K562 (cell line): ENCODE measurements around the gene ZSWIM3. TPM values are rescaled to one million over a fixed set of nuclear protein-coding genes. Genes with fewer than 3 reads are reported as not detected.

Source experiments
- ARID2 ChIP-seq: fragments of 450-650 bp; IDR thresholded peaks from 2 replicates; pipeline ENCODE4 v1.6.1; 2017; ENCODE audit warnings: antibody characterized with exemption, mild to moderate bottlenecking
- BRF1 ChIP-seq: IDR thresholded peaks from 3 replicates; pipeline ENCODE4 v1.6.1; 2011; ENCODE audit warnings: borderline replicate concordance, mild to moderate bottlenecking; ENCODE audit not compliant: insufficient read length; ENCODE audit errors: extremely low read depth
- DPF2 ChIP-seq: fragments of 450-650 bp; IDR thresholded peaks from 2 replicates; pipeline ENCODE4 v1.6.1; 2016
- GABPA ChIP-seq: fragments of 200-800 bp; sonication (Bioruptor generic); conservative IDR thresholded peaks from 2 replicates; pipeline ENCODE4 v1.6.1; 2016; ENCODE audit warnings: low read depth, missing genetic modification characterization, missing compliant biosample characterization
- MBD1 ChIP-seq: fragments of 250-450 bp; sonication (Bioruptor Pico); IDR thresholded peaks from 2 replicates; pipeline ENCODE4 v1.8.0; 2022; ENCODE audit warnings: inconsistent platforms
- PCBP1 ChIP-seq: fragments of 200-400 bp; formaldehyde crosslinking; IDR thresholded peaks from 2 replicates; pipeline ENCODE4 v1.6.1; 2018; ENCODE audit warnings: mild to moderate bottlenecking, low read depth, low read length; ENCODE audit not compliant: poor library complexity, severe bottlenecking
- PHF8 ChIP-seq: fragments of 200-600 bp; sonication (generic); IDR thresholded peaks from 2 replicates; pipeline ENCODE4 v1.6.1; 2012; ENCODE audit warnings: mixed run types, mild to moderate bottlenecking, inconsistent platforms, low read length, moderate library complexity, borderline replicate concordance
- PHTF2 ChIP-seq: fragments of 250-450 bp; sonication (Bioruptor Pico); IDR thresholded peaks from 2 replicates; pipeline ENCODE4 v1.5.0; 2021; ENCODE audit warnings: mild to moderate bottlenecking
- POLR3G ChIP-seq: IDR thresholded peaks from 2 replicates; pipeline ENCODE4 v1.6.1; 2011; ENCODE audit not compliant: insufficient read length, insufficient replicate concordance; ENCODE audit errors: extremely low read depth
- SOX6 ChIP-seq: fragments of 450-650 bp; IDR thresholded peaks from 2 replicates; pipeline ENCODE4 v1.6.1; 2014; ENCODE audit warnings: mild to moderate bottlenecking
- TAF7 ChIP-seq: fragments of 450-650 bp; IDR thresholded peaks from 2 replicates; pipeline ENCODE4 v1.6.1; 2016; ENCODE audit warnings: missing genetic modification characterization, missing compliant biosample characterization
- ZFP30 ChIP-seq: fragments of 250-450 bp; sonication (Bioruptor Pico); IDR thresholded peaks from 2 replicates; pipeline ENCODE4 v1.8.0; 2022; ENCODE audit warnings: moderate library complexity, mild to moderate bottlenecking, inconsistent platforms, borderline replicate concordance
- ZNF146 ChIP-seq: IDR thresholded peaks from one replicate; pipeline ENCODE4 v1.6.1; 2018; ENCODE audit warnings: missing compliant biosample characterization; ENCODE audit not compliant: unreplicated experiment
- polyA plus RNA-seq, 8 experiments: library from polyadenylated mRNA; depleted of rRNA in 4 of 8; stranded (reverse) in 5 of 8; unstranded in 3 of 8; fragments of >200 nt; fragmentation: Nextera tagmentation in 2 of 8; fragmentation: Illumina TruSeq in 1 of 8; extraction: Ambion mirVana in 2 of 8; extraction: Trizol in 1 of 8; gene quantifications; 2 replicates each; pipeline versions ENCODE4 v1.2.1 to v1.2.3, GENCODE V29; 2011 to 2014; ENCODE audit warnings: inconsistent platforms in 1 of 8, missing spikeins in 1 of 8
- total RNA-seq, 7 experiments: library from RNA; depleted of rRNA in 6 of 7; stranded (reverse); fragments of >200 nt in 6 of 7; fragmentation: Illumina TruSeq in 2 of 7; extraction: Trizol in 2 of 7; gene quantifications; 2 replicates each; pipeline versions ENCODE4 v1.2.1 to v1.2.3, GENCODE V29; 2011 to 2021; ENCODE audit warnings: low replicate concordance in 1 of 7
- TF ChIP-seq, protein P1 (sequence below): fragments of 450-650 bp; IDR thresholded peaks from 2 replicates; pipeline ENCODE4 v1.6.1; 2017; ENCODE audit warnings: antibody characterized with exemption
- TF ChIP-seq, protein P2 (sequence below): fragments of 200-800 bp; sonication (Bioruptor generic); IDR thresholded peaks from 2 replicates; pipeline ENCODE4 v1.6.1; 2016; ENCODE audit warnings: missing genetic modification characterization, missing compliant biosample characterization
- TF ChIP-seq, protein P3 (sequence below): fragments of 450-650 bp; formaldehyde crosslinking; conservative IDR thresholded peaks from 2 replicates; pipeline ENCODE4 v1.4.0; 2022; ENCODE audit warnings: mild to moderate bottlenecking, missing genetic modification characterization

Gene ZSWIM3
- total and polyA plus RNA-seq, 9 of the 15 experiments (the other 6 are each of a cell fraction or from before 2014, with no cell fraction given): 1.7 to 4.3 (median 2.9) TPM

DNA sequence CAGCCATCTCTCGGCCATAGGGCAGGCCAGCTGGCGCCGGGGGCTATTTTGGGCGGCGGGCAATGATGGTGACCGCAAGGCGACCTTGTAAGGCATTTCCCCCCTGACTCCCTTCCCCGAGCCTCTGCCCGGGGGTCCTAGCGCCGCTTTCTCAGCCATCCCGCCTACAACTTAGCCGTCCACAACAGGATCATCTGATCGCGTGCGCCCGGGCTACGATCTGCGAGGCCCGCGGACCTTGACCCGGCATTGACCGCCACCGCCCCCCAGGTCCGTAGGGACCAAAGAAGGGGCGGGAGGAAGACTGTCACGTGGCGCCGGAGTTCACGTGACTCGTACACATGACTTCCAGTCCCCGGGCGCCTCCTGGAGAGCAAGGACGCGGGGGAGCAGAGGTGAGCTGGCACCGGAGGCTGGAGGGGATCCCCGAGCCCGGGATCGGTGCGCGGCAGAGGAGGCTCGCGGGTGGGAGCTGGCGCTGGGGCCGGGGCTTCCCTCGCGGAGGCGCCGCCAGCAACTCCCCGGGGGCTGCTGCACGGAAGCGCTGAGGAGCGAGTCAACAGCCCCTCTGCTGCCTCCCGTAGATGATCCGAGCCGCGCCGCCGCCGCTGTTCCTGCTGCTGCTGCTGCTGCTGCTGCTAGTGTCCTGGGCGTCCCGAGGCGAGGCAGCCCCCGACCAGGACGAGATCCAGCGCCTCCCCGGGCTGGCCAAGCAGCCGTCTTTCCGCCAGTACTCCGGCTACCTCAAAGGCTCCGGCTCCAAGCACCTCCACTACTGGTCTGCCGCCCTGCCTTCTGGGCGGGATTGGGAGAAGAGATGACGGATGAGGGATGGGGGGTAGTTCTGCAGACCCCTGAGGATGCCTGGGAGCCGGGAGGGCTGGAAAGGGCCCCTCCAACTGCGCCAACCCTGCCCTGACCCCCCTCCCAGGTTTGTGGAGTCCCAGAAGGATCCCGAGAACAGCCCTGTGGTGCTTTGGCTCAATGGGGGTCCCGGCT lies 33.9 kb downstream of the ZSWIM3 start, which contains the start of the genes CTSA and NEURL2 (continued):
- TF ChIP-seq MBD1 (CRISPR knock-in tag) (no peak), POLR3G (no peak), ZFP30 (CRISPR knock-in tag) (no peak), PHTF2 (CRISPR knock-in tag) (no peak), ARID2 (peak; percentile 62; the same call in 1 of the 2 replicates), PCBP1 (no peak), BRF1 (no peak), SOX6 (peak; percentile 55), PHF8 (peak; percentile 72; the same call in 1 of the 2 replicates), GABPA (tag) (0 out of 2 replicates have a peak, but pooled peaks have one; percentile 21), TAF7 (tag) (peak; percentile 37), DPF2 (peak; percentile 35; the same call in 1 of the 2 replicates), ZNF146 (CRISPR knock-in tag) (no peak)
- TF ChIP-seq, protein P1, sequence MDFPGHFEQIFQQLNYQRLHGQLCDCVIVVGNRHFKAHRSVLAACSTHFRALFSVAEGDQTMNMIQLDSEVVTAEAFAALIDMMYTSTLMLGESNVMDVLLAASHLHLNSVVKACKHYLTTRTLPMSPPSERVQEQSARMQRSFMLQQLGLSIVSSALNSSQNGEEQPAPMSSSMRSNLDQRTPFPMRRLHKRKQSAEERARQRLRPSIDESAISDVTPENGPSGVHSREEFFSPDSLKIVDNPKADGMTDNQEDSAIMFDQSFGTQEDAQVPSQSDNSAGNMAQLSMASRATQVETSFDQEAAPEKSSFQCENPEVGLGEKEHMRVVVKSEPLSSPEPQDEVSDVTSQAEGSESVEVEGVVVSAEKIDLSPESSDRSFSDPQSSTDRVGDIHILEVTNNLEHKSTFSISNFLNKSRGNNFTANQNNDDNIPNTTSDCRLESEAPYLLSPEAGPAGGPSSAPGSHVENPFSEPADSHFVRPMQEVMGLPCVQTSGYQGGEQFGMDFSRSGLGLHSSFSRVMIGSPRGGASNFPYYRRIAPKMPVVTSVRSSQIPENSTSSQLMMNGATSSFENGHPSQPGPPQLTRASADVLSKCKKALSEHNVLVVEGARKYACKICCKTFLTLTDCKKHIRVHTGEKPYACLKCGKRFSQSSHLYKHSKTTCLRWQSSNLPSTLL: no peak
- TF ChIP-seq, protein P2, sequence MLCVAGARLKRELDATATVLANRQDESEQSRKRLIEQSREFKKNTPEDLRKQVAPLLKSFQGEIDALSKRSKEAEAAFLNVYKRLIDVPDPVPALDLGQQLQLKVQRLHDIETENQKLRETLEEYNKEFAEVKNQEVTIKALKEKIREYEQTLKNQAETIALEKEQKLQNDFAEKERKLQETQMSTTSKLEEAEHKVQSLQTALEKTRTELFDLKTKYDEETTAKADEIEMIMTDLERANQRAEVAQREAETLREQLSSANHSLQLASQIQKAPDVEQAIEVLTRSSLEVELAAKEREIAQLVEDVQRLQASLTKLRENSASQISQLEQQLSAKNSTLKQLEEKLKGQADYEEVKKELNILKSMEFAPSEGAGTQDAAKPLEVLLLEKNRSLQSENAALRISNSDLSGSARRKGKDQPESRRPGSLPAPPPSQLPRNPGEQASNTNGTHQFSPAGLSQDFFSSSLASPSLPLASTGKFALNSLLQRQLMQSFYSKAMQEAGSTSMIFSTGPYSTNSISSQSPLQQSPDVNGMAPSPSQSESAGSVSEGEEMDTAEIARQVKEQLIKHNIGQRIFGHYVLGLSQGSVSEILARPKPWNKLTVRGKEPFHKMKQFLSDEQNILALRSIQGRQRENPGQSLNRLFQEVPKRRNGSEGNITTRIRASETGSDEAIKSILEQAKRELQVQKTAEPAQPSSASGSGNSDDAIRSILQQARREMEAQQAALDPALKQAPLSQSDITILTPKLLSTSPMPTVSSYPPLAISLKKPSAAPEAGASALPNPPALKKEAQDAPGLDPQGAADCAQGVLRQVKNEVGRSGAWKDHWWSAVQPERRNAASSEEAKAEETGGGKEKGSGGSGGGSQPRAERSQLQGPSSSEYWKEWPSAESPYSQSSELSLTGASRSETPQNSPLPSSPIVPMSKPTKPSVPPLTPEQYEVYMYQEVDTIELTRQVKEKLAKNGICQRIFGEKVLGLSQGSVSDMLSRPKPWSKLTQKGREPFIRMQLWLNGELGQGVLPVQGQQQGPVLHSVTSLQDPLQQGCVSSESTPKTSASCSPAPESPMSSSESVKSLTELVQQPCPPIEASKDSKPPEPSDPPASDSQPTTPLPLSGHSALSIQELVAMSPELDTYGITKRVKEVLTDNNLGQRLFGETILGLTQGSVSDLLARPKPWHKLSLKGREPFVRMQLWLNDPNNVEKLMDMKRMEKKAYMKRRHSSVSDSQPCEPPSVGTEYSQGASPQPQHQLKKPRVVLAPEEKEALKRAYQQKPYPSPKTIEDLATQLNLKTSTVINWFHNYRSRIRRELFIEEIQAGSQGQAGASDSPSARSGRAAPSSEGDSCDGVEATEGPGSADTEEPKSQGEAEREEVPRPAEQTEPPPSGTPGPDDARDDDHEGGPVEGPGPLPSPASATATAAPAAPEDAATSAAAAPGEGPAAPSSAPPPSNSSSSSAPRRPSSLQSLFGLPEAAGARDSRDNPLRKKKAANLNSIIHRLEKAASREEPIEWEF: no peak
- TF ChIP-seq, protein P3, sequence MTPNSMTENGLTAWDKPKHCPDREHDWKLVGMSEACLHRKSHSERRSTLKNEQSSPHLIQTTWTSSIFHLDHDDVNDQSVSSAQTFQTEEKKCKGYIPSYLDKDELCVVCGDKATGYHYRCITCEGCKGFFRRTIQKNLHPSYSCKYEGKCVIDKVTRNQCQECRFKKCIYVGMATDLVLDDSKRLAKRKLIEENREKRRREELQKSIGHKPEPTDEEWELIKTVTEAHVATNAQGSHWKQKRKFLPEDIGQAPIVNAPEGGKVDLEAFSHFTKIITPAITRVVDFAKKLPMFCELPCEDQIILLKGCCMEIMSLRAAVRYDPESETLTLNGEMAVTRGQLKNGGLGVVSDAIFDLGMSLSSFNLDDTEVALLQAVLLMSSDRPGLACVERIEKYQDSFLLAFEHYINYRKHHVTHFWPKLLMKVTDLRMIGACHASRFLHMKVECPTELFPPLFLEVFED (CRISPR knock-in tag): no peak
